GM21529 (cell line): ENCODE results near the gene LACTB.

Experiments
- ATAC-seq: cut with Tn5 transposase; IDR thresholded peaks from one replicate; pipeline ENCODE4 v1.9.1; 2021; ENCODE audit not compliant: unreplicated experiment

Gene LACTB, protein sequence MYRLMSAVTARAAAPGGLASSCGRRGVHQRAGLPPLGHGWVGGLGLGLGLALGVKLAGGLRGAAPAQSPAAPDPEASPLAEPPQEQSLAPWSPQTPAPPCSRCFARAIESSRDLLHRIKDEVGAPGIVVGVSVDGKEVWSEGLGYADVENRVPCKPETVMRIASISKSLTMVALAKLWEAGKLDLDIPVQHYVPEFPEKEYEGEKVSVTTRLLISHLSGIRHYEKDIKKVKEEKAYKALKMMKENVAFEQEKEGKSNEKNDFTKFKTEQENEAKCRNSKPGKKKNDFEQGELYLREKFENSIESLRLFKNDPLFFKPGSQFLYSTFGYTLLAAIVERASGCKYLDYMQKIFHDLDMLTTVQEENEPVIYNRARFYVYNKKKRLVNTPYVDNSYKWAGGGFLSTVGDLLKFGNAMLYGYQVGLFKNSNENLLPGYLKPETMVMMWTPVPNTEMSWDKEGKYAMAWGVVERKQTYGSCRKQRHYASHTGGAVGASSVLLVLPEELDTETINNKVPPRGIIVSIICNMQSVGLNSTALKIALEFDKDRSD

DNA sequence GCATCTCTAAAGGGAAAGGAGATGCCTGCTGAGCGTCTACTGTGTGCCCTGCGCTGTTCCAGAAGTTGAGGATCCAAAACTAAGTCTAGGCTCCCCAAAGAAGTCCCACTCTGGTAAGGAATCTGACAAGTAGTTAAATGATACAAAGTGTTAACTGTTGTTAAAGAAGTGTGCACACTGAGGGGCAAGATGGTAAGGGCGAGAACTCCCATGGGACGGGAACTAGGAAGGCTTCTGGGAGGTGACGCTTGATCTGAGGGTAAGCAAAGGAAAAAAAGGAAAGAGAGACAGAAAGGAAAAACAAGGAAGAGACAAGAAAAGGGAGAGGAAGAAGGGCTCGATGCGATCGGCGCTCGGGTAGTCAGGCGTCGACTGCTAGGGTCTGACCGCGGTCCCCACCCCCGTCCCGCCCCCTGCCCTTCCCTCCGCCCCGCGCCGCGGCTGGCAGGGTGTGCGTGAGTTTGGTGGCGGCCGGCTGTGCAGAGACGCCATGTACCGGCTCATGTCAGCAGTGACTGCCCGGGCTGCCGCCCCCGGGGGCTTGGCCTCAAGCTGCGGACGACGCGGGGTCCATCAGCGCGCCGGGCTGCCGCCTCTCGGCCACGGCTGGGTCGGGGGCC, at the start of gene LACTB:
Gene LACTB (plus strand): TSS at position 480 of the 620 bp plus-strand sequence. CDS start 11 bp downstream, at position 491.
- ATAC-seq, result peak; percentile 75

DNA sequence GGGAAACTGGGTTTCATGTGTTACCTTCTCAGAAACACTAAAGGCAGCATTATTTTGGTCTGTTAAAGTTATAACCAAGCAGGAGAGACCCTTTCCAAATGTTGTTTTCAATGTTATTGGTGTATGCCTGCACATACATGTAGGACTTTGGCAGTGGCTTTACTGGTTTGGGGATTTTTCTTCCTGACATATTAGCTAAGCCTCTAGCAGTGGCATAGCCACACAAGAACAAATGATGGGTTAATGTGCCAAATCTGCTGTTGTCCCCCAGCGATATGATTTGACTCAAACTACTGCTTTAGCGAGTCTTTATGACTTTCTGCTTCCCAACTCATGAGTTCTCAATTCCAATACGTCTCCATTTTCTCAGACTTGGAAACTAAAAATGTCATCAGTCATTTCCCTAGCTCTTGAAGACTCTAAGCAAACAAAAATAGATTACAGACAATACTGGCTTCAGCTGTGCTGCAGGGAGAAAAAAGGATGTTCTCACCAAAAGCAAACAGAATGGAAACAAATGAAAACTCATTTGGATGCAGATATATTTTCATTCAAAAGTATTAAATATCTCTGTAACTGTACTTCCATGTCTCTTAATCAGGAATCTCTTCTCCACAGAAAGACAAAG, 49.5 kb upstream of the LACTB start:
- no peak for ATAC-seq

DNA sequence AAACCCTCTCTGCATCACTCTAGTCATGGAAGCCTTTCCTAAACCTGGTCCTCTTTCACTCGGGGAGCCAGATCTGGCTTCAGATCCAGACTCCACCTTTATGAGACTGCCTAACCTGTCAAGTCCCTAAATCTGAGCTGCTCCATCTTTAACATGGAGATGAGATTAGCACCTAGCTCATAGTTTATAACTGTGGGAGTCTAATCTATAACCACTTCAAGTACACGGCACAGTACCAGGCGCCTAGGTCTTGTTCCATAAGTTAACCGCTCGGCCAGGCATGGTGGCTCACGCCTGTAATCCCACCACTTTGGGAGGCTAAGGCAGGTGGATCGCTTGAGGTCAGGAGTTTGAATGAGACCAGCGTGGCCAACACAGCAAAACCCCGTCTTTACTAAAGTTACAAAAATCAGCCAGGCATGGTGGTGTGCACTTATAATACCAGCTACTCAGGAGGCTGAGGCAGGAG, 48.8 kb upstream of the LACTB start:
- no peak for ATAC-seq

DNA sequence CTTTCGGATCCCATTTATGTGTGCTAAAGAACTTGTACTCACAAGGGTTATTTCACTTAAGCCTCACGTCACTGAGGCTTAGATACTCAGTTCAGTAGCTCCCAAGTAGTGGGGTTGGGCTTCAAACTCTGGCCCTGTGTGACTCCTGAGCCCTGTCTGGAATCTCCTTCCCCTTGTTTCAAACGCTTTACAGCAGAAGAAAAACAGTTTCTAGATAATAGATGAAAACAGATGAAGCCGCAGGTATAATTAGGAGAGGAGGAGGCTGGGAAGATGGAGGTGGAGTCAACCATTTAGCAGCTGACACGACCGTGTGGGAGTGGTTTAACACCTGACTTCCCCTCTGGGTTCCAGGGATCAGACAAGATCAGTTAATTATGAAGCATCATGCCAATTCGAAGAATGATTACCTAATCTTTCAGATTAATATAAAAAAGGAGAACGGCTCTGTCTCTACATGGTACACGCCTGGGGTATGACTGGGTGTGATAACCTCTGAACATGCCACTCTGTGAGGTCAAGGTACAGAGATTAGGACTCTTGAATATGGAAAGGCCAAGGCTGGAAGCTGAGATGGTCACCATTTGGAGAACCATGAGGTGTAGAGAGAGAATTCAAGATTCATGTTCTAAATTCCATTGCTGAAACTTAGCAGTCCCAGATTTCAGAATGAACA, 48.0 kb upstream of the LACTB start:
- ATAC-seq, result no peak

DNA sequence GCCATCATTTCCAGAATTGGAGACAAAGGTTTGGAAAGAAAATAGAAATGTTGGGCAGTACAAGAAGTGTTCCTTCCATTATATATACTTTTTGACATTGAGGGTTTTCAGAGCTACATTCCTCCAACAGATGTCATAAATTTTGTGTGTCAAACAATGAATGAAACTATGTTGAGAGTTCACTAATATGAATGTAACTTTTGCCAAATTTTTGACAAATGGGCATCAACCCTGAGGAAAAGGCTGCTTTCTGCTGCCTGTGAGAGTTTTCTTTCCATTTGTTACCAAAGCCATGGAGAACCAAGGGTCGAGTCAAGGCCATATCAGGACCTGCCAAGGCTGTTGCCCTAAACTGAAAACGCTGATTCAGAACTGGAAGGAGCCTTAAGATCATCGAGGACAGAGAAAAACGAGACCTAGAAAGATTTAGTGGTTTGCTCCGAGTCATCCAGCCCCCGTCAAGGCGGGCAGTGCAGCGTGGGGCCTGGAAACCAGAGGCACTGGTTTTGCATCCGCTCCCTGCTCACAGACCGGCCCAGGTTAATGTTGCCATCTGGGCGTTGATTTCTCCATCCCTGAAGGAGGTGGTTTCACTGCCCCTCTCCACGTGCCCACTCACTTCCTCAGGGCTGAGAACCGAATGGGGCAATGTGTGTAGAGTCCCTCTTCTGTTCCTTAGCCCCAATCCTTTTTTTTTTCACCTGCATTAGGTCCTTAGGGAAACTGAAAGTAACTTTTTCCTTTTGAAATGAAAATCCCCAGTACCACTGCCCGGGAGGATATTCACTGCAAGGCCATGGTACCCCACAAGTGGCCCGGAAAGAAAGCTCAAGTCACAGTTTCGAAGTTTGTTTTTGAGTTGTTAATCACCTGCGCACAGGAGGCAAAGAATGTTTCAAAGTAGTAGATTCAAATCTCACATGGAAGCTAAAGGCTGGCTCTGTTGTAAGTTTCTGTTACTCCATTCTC, 46.4 kb upstream of the LACTB start:
- no peak for ATAC-seq

DNA sequence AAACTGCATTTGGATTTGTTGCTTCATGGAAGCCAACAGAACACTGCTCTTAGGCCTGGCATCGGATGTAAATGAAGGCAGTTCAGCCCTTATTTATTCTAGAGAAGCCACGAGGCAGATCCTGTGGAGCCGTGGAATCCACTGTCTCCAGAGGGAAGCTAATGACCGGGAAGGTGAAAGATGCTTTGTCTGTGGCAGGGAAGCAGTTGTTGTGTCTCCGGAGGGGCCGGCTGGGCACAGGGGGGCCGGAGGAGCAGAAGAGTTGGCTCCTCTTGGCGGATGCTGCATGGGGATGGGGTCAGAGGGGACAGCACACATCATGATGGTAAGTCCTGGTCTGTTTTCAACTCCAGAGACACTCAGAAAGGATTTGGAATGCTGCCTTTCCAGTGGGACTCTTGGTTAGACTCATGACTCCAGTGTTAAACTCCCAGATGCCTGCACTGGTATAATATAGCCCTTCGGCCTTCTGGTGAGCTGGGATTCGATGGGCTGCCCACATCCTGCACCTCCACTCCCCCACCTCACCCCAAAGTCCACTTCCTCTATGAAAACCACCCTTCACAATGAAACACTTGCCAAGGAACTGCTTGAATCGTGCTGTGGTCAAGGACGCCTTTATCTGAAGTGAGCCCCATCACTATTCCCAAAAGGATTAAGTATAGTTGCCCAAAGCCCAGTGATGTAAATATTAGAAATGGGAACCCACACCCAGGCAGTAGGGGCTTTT, 45.5 kb upstream of the LACTB start:
- ATAC-seq, result no peak

DNA sequence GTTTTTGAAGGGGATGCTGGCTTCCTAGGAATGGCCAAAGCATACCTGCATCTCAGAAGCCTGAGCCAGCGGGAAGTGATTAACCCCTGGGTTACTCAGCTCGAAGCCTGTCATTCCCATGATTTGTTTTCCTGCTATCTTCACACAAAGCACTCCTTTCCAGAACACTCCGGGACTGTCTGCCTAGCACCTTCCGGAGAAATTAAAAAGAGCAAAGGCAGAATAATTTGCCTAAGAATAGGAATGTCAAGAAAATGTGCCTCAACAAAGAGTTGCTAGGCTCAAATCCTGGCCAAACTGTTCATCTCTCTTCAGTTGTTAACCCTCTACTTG, 45.0 kb upstream of the LACTB start:
- ATAC-seq, result no peak

DNA sequence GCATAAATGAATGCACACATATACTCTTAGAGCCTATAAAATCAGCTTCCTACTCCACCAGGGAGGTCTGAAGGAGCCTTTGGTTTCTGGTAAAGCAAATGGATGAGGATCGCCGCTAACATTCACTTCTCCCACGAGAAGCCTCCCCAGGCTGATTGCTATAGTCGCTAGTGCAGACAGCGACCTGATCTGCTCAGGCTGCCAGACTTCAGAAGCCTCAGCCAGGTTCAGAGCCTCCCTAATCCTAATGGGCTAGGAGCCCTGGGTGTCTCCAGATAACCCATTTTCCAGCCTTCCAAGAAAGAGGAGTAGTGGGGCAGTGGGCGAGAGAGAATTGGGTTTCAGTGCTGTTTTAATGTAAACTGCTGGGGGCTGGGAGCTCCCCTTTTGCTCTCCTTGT, 43.7 kb upstream of the LACTB start:
- no peak for ATAC-seq

DNA sequence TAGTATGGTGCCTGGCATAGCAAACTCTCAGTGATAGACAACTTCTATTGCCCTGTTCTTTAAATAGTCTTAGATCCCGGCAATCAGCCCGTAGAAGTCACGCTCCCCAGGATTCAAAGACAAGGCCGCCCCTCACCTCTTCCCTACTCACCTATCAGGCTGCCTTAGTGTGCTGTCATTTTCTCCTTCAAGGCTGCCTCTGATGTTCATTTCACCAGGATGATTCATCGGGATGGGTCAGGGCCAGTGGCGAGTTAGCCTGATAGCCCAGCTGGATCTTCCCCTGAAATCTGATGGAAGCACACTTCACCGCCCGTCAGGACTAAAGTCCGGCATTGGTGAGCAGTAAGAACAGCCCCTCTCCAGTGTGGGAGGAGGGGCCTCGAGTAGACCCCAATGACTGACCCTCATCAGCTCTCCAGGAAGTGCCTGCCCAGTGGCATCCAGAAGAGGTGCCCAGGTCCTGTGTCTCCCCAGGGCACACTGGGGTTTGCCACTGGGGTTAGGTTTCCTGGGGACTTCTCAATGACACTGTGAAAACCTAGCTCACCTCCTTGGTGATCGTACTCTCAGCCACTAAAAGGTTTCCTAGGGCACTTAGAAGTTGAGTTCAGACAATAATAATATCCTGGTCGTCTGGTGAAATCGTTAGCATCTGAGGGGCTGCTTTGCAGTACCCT, 41.6 kb upstream of the LACTB start:
- no peak for ATAC-seq

DNA sequence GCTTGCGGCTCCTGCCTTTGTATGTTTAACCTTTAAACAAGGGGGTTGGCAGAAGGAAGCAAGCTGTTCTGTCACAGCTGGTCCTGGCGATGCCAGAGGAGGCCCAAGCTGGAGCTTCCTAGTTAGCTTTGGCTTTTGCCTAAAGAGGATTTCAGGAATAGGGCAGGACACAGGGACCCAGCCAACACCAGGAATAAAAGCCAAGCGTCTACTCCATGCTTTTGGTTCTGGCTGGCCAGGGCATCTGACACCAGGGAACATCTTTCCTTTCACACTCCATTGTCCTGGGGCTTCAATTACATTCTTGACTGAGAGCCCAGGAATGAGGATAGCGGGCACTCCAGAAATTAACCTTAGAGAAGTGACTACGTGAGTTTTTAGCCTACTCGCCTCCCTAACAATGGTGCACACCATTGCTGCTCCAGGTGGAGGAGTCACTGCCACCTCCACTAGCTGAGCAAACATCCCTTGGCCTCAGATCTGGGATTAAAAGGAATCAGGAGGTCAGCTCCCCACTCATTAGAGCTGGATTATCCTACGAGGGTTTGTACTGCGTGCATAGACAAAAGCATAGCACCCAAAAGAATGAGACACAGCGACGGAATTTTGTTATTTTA, 40.9 kb upstream of the LACTB start:
- no peak for ATAC-seq

DNA sequence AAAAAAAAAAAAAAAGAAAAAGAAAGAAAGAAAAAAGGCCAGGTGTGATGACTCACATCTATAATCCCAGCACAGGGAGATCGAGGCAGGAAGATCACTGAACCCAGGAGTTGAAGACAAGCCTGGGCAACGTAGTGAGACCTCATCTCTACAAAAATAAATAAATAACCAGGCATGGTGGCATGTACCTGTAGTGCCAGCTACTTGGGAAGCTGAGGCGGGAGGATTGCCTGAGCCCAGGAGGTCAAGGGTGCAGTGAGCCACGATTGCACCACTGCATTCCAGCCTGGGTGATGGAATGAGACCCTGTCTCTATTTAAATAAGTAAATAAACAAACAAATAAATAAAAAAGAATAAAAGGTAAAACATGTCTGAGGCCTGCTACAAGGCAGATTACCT, 39.3 kb upstream of the LACTB start:
- no peak for ATAC-seq

DNA sequence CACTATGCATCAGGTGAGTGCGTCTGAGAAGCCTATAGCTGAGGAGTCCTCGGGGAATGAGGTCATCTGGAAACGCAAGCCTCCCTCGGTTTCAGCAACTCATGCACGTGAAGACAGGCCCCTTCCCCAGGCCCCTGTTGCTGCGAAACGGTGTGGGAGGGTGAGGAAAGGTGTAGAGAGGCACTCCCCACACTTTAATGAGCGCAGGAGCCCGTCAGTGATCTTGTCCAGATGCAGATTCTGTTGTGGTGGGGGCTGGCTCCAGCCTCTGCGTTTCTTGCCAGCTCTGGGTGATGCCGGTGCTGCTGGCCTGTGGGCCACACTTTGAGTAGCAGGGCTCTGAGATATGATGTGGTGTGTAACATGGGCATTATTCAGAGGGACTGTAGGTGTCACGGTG, 38.6 kb upstream of the LACTB start:
- no peak for ATAC-seq

DNA sequence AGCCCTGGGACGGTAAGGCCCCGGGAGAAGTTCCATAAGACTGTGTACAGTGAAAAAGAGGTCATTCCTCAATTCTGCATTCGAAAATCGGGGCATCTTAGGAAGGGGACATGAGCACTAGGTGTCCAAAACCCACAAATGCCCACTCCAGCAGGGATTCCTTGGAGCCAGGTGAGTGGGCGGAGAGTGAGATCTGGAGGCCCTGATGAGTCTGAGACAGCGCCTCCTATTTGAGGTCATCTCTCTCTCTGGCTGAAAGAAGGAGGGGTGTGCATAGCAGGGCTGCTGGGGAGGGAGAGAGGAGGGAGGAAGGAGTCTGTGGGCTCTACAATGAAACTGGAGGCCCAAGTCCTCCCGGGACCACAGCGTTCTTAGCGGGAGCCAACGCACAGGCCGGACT, 38.1 kb upstream of the LACTB start:
- no peak for ATAC-seq

DNA sequence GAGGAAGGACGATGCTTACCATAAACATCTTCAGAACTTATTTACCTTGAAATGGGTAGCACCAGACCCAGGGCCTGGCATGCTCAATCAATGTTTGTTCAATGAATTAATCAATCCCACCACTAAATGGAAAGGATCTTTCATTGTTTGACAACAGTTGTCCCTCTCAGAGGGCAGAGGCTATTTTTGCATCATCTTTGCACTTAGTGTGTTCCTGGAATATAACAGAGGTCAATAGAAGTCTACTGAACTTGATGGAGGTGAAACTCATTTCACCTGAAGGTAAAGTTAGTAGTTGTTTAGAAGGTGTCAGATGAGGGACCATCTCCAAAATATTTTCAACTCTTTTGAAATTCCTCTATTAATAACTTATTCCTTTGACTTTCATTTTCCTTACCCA, 36.9 kb upstream of the LACTB start:
- ATAC-seq, result no peak

DNA sequence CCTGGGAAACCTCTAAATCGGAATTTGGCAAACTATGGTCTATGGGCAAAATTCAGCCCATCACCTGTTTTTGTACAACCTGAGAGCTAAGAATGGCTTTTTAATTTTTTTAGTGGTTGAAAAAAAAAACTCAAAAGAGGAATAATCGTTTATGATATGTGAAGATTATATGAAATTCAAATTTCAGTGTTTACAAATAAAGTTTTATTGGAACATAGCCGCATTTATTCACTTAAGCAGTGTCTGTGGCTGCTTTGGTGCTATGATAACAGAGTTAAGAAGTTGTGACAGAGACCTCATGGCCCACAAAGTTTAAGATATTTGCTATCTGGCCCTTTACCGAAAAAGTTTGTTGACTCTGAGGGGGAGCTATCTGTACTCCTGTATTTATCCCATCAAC, 36.4 kb upstream of the LACTB start:
- no peak for ATAC-seq

DNA sequence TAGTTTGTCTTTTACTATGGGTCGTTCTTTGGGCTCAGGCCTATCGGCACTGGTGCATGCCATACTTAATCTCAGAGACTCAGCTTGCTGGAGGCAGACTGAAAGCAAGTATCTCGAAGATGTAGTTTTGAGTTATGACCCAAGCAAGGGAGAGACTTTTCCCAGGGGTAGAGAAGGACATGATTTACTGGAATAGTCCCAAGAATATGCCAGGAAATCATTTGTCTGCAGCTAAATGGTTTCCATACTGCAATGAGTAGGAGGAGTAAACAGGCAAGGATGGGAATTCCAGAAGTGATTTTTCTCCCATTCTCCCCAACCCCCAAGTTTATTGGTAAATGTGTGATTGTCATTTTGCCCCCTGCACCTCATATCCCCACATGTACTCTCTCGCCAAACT, 35.4 kb upstream of the LACTB start:
- no peak for ATAC-seq

DNA sequence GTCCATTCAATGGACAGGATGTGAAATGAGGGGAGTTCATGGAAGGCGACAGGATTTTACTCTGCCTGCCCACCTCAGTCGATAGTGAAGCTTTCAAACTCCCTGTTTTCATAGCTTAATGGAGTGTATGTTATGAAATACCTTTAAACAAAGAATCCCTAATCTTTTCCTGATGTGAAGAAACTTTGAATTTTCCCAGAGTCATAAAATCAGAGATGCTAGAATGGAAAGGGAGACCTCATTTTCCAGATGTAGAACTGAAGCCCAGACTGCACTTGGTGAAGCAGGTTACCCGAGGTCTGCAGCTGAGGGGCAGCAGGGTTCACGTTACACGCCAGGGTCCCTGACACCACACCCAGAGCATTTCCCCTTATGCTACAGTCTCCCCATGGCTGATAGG, 34.7 kb upstream of the LACTB start:
- no peak for ATAC-seq

DNA sequence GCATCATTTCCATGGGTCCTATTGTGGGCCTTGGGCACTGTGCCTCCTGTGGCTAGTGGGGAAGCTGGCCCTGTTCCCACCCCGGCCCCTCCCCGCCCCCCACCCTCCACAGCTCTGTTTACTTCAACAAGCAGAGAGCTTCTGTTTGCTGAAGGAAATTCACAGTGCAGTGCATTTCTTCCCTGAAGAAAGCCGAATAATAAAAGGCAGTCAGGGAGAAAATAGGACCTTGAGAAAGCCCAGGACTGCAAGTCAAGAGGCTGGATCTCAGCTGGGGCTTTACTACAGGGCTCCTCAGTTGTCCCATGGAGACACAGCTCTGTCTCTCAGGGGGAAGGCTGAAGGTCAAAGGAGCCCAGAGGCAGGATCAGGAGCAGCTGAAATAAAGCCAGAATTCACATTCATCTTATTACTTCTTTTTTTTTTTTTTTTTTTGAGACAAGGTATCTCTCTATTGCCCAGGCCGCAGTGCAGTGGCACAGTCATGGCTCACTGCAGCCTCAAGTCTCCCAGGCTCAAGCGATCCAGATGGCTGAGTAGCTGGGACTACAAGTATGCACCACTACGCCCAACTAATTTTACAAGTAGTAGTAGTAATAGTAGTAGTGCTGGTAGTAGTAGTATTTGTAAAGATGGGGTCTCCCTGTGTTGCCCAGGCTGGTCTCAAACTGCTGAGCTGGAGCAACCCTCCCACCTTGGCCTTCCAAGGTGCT, 33.0 kb upstream of the LACTB start:
- ATAC-seq, result no peak
